Ishikawa (cell line): ENCODE data around the gene CLIC4.

Experiments used
- CEBPB ChIP-seq: IDR thresholded peaks from 2 replicates; pipeline ENCODE4 v1.6.1; 2012
- CREB1 ChIP-seq: IDR thresholded peaks from 2 replicates; pipeline ENCODE4 v1.6.1; 2012; ENCODE audit warnings: low read depth
- EGR1 ChIP-seq: IDR thresholded peaks from 2 replicates; pipeline ENCODE4 v1.6.1; 2012
- EP300 ChIP-seq: IDR thresholded peaks from 2 replicates; pipeline ENCODE4 v1.6.1; 2012; ENCODE audit warnings: borderline replicate concordance
- FOXM1 ChIP-seq: IDR thresholded peaks from 2 replicates; pipeline ENCODE4 v1.6.1; 2012; ENCODE audit warnings: low read depth, borderline replicate concordance
- NFIC ChIP-seq: IDR thresholded peaks from 2 replicates; pipeline ENCODE4 v1.6.1; 2012
- RAD21 ChIP-seq: IDR thresholded peaks from 2 replicates; pipeline ENCODE4 v1.6.1; 2012; ENCODE audit warnings: low read depth
- TAF1 ChIP-seq: IDR thresholded peaks from 2 replicates; pipeline ENCODE4 v1.6.1; 2012; ENCODE audit warnings: low read depth, mild to moderate bottlenecking
- TCF12 ChIP-seq: IDR thresholded peaks from 2 replicates; pipeline ENCODE4 v1.6.1; 2012; ENCODE audit warnings: low read depth
- TEAD4 ChIP-seq: IDR thresholded peaks from 2 replicates; pipeline ENCODE4 v1.6.1; 2012
- YY1 ChIP-seq: IDR thresholded peaks from 2 replicates; pipeline ENCODE4 v1.6.1; 2012; ENCODE audit warnings: low read depth
- ZBTB7A ChIP-seq: IDR thresholded peaks from 2 replicates; pipeline ENCODE4 v1.6.1; 2012; ENCODE audit warnings: low read depth
- TF ChIP-seq, protein P1 (sequence below): IDR thresholded peaks from 2 replicates; pipeline ENCODE4 v1.6.1; 2012
- TF ChIP-seq, protein P2 (sequence below): IDR thresholded peaks from 2 replicates; pipeline ENCODE4 v1.6.1; 2012
- TF ChIP-seq, protein P3 (sequence below): IDR thresholded peaks from 2 replicates; pipeline ENCODE4 v1.6.1; 2012; ENCODE audit warnings: low read depth, mild to moderate bottlenecking

CLIC4 gene

DNA sequence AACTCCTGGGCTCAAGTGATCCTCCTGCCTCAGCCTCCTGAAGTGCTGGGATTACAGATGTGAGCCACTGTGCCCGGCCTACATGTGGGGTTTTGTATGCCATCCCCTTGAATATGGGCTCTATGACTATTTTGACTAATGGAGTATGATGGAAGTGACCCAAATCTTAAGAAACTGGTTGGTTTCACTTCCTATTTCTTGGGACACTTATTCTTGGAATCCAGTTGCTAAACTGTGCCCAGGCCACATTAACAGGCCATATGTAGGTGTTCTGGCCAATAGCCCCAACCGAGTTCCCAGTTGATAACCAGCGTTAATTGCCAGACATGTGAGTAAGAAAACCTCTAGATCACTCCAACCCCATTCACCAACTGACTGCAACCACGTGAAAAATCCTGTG lies 36.3 kb upstream of the CLIC4 start:
- TF ChIP-seq NFIC (no peak), CREB1 (no peak), FOXM1 (no peak), EGR1 (no peak), ZBTB7A (no peak)
- TF ChIP-seq, protein P1, sequence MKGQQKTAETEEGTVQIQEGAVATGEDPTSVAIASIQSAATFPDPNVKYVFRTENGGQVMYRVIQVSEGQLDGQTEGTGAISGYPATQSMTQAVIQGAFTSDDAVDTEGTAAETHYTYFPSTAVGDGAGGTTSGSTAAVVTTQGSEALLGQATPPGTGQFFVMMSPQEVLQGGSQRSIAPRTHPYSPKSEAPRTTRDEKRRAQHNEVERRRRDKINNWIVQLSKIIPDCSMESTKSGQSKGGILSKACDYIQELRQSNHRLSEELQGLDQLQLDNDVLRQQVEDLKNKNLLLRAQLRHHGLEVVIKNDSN = no peak
- TF ChIP-seq, protein P2, sequence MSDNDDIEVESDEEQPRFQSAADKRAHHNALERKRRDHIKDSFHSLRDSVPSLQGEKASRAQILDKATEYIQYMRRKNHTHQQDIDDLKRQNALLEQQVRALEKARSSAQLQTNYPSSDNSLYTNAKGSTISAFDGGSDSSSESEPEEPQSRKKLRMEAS = no peak

DNA sequence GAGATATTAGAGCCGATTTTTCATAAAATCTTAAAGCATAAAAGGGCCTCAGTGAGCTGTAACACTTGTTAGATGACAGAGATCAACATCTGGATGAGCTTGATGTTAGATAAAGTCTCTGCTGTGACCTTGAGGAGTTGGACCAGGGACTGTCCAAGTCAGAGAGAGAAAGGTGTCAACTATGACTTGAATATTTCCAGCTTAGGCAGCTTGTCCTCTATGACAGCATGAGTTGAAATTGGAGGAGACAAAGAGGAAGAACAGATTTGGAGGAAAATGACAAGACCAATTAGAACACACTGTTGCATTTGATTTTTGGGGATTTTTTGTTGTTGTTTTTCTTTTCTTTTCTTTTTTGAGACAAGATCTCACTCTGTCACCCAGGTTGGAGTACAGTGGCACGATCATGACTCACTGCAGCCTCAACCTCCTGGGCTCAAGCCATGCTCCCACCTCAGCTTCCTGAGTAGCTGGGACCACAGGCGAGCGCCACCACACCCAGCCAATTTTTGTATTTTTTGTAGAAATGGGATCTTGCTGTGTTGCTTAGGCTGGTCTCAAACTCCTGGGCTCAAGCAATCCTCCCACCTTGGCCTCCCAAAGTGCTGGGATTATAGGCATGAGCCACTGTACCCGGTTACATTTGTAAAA lies 35.3 kb upstream of the CLIC4 start:
- no peak for TF ChIP-seq NFIC
- TF ChIP-seq CREB1 = no peak

- TF ChIP-seq RAD21 = no peak
- TF ChIP-seq CEBPB = no peak
- TF ChIP-seq, protein P3, sequence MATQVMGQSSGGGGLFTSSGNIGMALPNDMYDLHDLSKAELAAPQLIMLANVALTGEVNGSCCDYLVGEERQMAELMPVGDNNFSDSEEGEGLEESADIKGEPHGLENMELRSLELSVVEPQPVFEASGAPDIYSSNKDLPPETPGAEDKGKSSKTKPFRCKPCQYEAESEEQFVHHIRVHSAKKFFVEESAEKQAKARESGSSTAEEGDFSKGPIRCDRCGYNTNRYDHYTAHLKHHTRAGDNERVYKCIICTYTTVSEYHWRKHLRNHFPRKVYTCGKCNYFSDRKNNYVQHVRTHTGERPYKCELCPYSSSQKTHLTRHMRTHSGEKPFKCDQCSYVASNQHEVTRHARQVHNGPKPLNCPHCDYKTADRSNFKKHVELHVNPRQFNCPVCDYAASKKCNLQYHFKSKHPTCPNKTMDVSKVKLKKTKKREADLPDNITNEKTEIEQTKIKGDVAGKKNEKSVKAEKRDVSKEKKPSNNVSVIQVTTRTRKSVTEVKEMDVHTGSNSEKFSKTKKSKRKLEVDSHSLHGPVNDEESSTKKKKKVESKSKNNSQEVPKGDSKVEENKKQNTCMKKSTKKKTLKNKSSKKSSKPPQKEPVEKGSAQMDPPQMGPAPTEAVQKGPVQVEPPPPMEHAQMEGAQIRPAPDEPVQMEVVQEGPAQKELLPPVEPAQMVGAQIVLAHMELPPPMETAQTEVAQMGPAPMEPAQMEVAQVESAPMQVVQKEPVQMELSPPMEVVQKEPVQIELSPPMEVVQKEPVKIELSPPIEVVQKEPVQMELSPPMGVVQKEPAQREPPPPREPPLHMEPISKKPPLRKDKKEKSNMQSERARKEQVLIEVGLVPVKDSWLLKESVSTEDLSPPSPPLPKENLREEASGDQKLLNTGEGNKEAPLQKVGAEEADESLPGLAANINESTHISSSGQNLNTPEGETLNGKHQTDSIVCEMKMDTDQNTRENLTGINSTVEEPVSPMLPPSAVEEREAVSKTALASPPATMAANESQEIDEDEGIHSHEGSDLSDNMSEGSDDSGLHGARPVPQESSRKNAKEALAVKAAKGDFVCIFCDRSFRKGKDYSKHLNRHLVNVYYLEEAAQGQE = no peak
- TF ChIP-seq ZBTB7A = no peak
- TF ChIP-seq FOXM1 = no peak
- TF ChIP-seq, protein P2 = no peak
Observed at GRCh38 chr1:24711329-24711728, 33.9 kb upstream of the CLIC4 start.

DNA sequence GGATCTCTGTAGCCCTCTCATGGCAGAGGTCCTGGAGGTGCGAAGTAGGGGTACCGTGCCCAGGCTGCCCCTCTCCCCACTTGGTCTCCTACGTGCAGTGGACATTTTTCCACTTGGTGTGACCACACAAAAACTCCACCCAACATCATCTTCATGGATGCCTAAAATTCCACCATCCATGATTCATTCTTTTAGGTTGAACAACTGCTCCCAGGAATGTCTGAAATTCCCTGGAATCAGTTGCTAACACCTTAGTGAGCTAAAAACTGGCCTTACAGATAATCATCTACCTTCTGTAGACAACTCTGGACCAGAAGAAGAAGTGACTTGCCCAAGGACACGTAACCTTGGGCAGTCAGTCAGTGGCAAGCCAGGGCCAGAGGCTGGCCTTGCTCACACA lies 32.1 kb upstream of the CLIC4 start:
- TF ChIP-seq, protein P2 = no peak
- TF ChIP-seq NFIC = no peak
- TF ChIP-seq TEAD4 = peak; percentile 35; the same call in 1 of the 2 replicates
- no peak for TF ChIP-seq CEBPB
- TF ChIP-seq YY1 = no peak

DNA sequence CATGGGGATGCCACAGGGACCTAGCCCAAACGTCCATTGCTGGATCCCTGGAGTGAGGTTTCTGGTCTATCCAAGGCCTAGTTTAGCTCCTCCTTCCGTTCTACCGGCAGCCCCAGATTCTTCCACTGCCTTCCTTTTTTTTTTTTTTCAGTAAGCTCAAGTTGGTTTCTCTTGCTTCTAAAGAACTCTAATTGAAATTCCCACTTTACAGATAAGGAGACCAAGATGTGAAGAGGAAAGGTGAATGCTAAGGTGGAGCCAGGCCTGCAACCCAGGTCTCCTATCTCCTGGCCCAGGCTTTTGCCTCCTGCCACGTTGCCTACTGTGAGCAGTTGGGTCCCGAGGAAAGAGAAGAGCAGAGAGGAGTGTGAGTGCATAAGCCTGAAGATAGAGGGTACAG lies 31.5 kb upstream of the CLIC4 start:
- TF ChIP-seq YY1 = no peak
- no peak for TF ChIP-seq CREB1
- TF ChIP-seq TCF12 = no peak
- TF ChIP-seq, protein P3 = no peak
- TF ChIP-seq CEBPB = no peak
- no peak for TF ChIP-seq FOXM1
- TF ChIP-seq NFIC = no peak
- no peak for TF ChIP-seq EP300
- TF ChIP-seq EGR1 = no peak
- TF ChIP-seq, protein P2 = no peak
- TF ChIP-seq, protein P1 = no peak

GRCh38 chr1:24714859-24715520 lies 30.3 kb upstream of the CLIC4 start:
- TF ChIP-seq, protein P3 = no peak
- TF ChIP-seq TEAD4 = no peak
- TF ChIP-seq, protein P1 = no peak
- no peak for TF ChIP-seq FOXM1
- TF ChIP-seq TCF12 = no peak
- no peak for TF ChIP-seq CEBPB
- no peak for TF ChIP-seq RAD21
- no peak for TF ChIP-seq TAF1
- TF ChIP-seq NFIC = no peak
